Stimulated activated CD4-positive, alpha-beta T cell treated with anti-CD3 and anti-CD28 coated beads, Interleukin-12 subunit alpha, Interleukin-12 subunit beta, amount 100 ng/mL, for 48 hours (primary cell): ENCODE results near the gene ADAM10.

Experiments used
- DNase-seq, 3 donors: peaks; one replicate each; pipeline ENCODE4 v3.0.0-alpha.2; 2020; ENCODE audit warnings: low read depth in 2 of 3, low spot score in 1 of 3

Gene ADAM10

GRCh38 chr15:58554758-58555157 is 194.7 kb downstream of the ADAM10 start:
- DNase-seq = no peak

GRCh38 chr15:58553365-58553918 is 196.1 kb downstream of the ADAM10 start:
- DNase-seq = no peak

GRCh38 chr15:58552505-58553364 is 196.8 kb downstream of the ADAM10 start:
- no peak for DNase-seq

GRCh38 chr15:58551764-58552504 is 197.6 kb downstream of the ADAM10 start:
- DNase-seq = no peak

GRCh38 chr15:58551084-58551763 is 198.3 kb downstream of the ADAM10 start:
- DNase-seq = peak in 1 of 3 donors; percentile 13

GRCh38 chr15:58549785-58550074 is 199.8 kb downstream of the ADAM10 start:
- no peak for DNase-seq

GRCh38 chr15:58549013-58549784 is 200.3 kb downstream of the ADAM10 start:
- no peak for DNase-seq

- DNase-seq = no peak
Measured at GRCh38 chr15:58548308-58549012, 201.0 kb downstream of the ADAM10 start.

GRCh38 chr15:58547628-58548307 is 201.7 kb downstream of the ADAM10 start:
- DNase-seq = no peak

GRCh38 chr15:58546635-58547627 is 202.6 kb downstream of the ADAM10 start:
- no peak for DNase-seq

- no peak for DNase-seq
Measured at GRCh38 chr15:58546066-58546591, 203.4 kb downstream of the ADAM10 start.

- peak; percentile 12 to 24 (median 20) for DNase-seq
Measured at GRCh38 chr15:58545307-58546065, 204.0 kb downstream of the ADAM10 start.

- no peak for DNase-seq
Measured at GRCh38 chr15:58544756-58545155, 204.8 kb downstream of the ADAM10 start.

- DNase-seq = no peak
Measured at GRCh38 chr15:58543664-58544335, 205.7 kb downstream of the ADAM10 start.

- DNase-seq = no peak
Measured at GRCh38 chr15:58541410-58542087, 208.0 kb downstream of the ADAM10 start.

- no peak for DNase-seq
Measured at GRCh38 chr15:58539548-58539947, 210.0 kb downstream of the ADAM10 start.
